ENCODE results near the gene ZNF514. TPM values are rescaled to one million over a fixed set of nuclear protein-coding genes. Genes with fewer than 3 reads are reported as not detected.

ZNF514 gene
- total and polyA plus RNA-seq, 10 of the 15 experiments (the other 5 are each of a cell fraction or from before 2014, with no cell fraction given): 5.1 to 8.7 (median 6.6) TPM

GRCh38 chr2:95138702-95139101 lies 20.9 kb downstream of the ZNF514 start (continued):
- TF ChIP-seq IRF5 (IDR thresholded peaks at IDR 0.05; ENCODE audit: borderline replicate concordance): no peak
- no peak for TF ChIP-seq SUZ12 (IDR thresholded peaks at IDR 0.05; ENCODE audit: unreplicated experiment)
- TF ChIP-seq USF2 (IDR thresholded peaks at IDR 0.05; ENCODE audit: borderline replicate concordance, low read depth, low read length): no peak
- TF ChIP-seq CHD2 (IDR thresholded peaks at IDR 0.05; ENCODE audit: borderline replicate concordance, low read depth, low read length): no peak
- no peak for TF ChIP-seq TBL1XR1 (IDR thresholded peaks at IDR 0.05; ENCODE audit: low read depth, low read length)
- no peak for TF ChIP-seq KDM1A (IDR thresholded peaks at IDR 0.05; ENCODE audit: borderline replicate concordance)
- TF ChIP-seq SKIL (IDR thresholded peaks at IDR 0.05; ENCODE audit: low read depth, poor library complexity, severe bottlenecking): no peak
- TF ChIP-seq REST (IDR thresholded peaks at IDR 0.05; ENCODE audit: low read depth, low read length): no peak
